ENCODE data around the gene ESR1. TPM values are rescaled to one million over a fixed set of nuclear protein-coding genes. Genes with fewer than 3 reads are reported as not detected.
"Not testable (repeated sequence)": the region's sequence is repeated elsewhere in the genome, so short reads cannot be mapped to it uniquely, and the experiment has no call there.

ESR1 gene
- total RNA-seq, 1 donor from 2014 or later = not detected

DNA sequence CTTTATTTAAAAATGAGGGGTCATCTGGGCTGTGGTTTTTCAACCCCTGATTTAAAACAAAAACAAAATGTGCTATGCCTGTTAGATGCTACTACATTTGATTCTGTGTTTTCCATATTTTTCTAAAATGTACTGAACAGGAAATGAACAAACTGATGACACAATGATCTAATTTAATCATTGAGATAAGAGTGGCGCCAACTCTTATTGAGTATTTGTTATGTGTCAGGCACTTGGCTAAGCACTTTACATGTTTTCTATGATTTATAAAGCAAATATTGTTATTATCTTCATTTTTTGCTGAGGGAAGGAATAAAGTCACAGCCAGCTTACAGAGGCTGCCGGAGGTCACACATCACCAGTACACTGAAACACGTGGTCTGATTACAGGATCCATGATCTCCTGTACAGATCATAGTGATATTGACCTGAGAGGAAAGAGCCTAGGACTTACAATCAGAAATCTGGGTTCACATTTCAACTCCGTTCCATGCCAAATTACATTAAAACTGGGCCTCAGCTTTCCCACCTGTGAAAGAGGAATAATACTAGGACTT lies 166.7 kb downstream of the ESR1 start:
- no peak for DNase-seq (ENCODE audit: low spot score, unreplicated experiment)
- Mint-ChIP-seq H3K4me3 (ENCODE audit: low read depth) (no peak overlapping the region), H3K27me3 (peaks cover 33% of the 10 kb centered on the region), H3K9me3 (ENCODE audit: low read depth) (no peaks in the 10 kb centered on the region), H3K36me3 (ENCODE audit: insufficient read depth) (no peaks in the 10 kb centered on the region), H3K4me1 (ENCODE audit: low read depth) (no peaks in the 10 kb centered on the region), H3K27ac (no peak overlapping the region)
- TF ChIP-seq, protein P1, sequence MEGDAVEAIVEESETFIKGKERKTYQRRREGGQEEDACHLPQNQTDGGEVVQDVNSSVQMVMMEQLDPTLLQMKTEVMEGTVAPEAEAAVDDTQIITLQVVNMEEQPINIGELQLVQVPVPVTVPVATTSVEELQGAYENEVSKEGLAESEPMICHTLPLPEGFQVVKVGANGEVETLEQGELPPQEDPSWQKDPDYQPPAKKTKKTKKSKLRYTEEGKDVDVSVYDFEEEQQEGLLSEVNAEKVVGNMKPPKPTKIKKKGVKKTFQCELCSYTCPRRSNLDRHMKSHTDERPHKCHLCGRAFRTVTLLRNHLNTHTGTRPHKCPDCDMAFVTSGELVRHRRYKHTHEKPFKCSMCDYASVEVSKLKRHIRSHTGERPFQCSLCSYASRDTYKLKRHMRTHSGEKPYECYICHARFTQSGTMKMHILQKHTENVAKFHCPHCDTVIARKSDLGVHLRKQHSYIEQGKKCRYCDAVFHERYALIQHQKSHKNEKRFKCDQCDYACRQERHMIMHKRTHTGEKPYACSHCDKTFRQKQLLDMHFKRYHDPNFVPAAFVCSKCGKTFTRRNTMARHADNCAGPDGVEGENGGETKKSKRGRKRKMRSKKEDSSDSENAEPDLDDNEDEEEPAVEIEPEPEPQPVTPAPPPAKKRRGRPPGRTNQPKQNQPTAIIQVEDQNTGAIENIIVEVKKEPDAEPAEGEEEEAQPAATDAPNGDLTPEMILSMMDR (IDR thresholded peaks at IDR 0.05; ENCODE audit: unreplicated experiment) = no peak

DNA sequence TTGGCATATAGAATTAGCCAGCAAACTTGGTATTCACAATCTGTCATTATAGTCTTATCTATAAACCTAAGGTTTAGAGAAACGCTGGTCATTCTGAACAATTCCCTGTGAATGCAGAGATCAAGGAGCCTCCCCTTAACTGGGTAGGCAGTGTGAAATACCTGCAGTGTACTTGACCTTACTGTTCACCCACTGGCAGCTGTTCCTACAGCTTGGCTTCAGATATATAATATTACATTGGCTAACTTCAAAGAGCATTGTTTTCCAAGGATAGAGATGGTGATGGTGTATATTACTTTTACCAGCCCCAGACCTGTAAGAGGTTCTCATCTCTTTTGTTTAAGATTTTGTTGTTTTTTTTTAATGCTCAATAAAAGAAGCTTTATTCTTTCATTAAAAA lies 168.3 kb downstream of the ESR1 start:
- no peaks in the 10 kb centered on the region for H3K36me3 Mint-ChIP-seq (ENCODE audit: insufficient read depth)
- no peak overlapping the region for H3K27ac Mint-ChIP-seq
- TF ChIP-seq, protein P1 (IDR thresholded peaks at IDR 0.05; ENCODE audit: unreplicated experiment) = no peak

DNA sequence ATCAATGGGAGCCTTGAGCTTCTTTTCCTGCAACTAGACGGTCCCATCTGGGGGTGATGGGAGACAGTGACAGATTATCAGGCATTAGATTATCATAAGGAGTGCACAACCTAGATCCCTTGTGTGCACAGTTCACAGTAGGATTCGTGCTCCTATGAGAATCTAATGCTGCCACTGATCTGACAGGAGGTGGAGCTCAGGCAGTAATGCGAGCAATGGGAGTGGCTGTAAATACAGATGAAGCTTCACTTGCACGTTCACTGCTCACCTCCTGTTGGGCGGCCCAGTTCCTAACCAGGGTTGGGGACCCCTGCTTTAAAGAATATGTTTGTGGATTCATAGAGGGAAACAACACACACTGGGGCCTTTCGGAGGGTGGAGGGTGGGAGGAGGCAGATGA lies 180.7 kb downstream of the ESR1 start:
- H3K27me3 Mint-ChIP-seq = peaks cover 25% of the 10 kb centered on the region
- not testable (repeated sequence) for H3K9me3 Mint-ChIP-seq (ENCODE audit: low read depth); H3K4me3 Mint-ChIP-seq (ENCODE audit: low read depth); H3K36me3 Mint-ChIP-seq (ENCODE audit: insufficient read depth); DNase-seq (ENCODE audit: low spot score, unreplicated experiment); H3K27ac Mint-ChIP-seq; H3K4me1 Mint-ChIP-seq (ENCODE audit: low read depth)

More for the DNA sequence above, 168.3 kb downstream of the ESR1 start:
- no peak for DNase-seq (ENCODE audit: low spot score, unreplicated experiment)
- Mint-ChIP-seq H3K9me3 (ENCODE audit: low read depth) (no peaks in the 10 kb centered on the region), H3K4me1 (ENCODE audit: low read depth) (no peaks in the 10 kb centered on the region), H3K4me3 (ENCODE audit: low read depth) (no peak overlapping the region), H3K27me3 (peaks cover 31% of the 10 kb centered on the region)

DNA sequence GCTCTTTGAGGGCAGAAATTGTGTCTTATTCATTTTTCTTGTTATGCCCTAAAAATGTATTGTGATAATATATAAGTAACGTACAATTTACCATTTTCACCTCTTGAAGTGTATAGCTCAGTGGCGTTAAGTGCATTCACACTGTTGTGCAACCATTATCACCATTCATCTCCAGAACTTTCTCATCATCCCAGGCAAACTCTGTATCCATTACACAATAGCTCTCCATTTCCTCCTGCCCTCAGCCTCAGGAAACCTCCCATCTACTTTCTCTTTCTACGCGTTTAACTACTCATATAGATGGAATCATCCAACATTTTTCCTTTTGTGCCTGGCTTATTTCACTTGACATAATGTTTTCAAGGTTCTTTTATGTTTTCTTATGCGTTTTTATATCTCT lies 184.6 kb downstream of the ESR1 start:
- no peaks in the 10 kb centered on the region for H3K9me3 Mint-ChIP-seq (ENCODE audit: low read depth)
- TF ChIP-seq, protein P1 (IDR thresholded peaks at IDR 0.05; ENCODE audit: unreplicated experiment) = no peak

DNA sequence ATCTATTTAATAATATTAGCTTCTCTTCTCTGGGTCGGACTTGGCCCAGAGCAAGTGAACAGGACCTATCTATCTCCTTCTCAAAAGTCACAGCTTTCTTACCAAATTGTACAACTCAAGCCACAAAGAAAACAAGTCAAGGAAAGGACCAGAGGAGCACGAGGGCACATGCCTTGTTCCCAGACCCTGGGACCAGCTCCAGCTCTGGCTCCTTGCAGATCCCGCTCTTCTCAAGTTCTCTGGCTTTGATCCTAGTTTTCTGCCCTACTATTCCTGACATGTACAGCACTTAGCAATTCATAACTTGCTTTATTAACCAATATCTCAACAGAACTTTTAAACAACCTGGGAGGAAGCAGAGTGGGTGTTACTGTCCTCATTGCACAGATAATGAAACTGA lies 185.9 kb downstream of the ESR1 start:
- Mint-ChIP-seq H3K9me3 (ENCODE audit: low read depth) (no peaks in the 10 kb centered on the region), H3K4me3 (ENCODE audit: low read depth) (no peak overlapping the region), H3K36me3 (ENCODE audit: insufficient read depth) (no peaks in the 10 kb centered on the region), H3K4me1 (ENCODE audit: low read depth) (no peaks in the 10 kb centered on the region), H3K27me3 (peaks cover 20% of the 10 kb centered on the region), H3K27ac (no peak overlapping the region)
- DNase-seq (ENCODE audit: low spot score, unreplicated experiment) = no peak
- TF ChIP-seq, protein P1 (IDR thresholded peaks at IDR 0.05; ENCODE audit: unreplicated experiment) = no peak

More for the DNA sequence above, 184.6 kb downstream of the ESR1 start:
- peaks cover 20% of the 10 kb centered on the region for H3K27me3 Mint-ChIP-seq
- H3K27ac Mint-ChIP-seq = no peak overlapping the region
- H3K36me3 Mint-ChIP-seq (ENCODE audit: insufficient read depth) = no peaks in the 10 kb centered on the region
- H3K4me1 Mint-ChIP-seq (ENCODE audit: low read depth) = no peaks in the 10 kb centered on the region
- DNase-seq (ENCODE audit: low spot score, unreplicated experiment) = no peak
- no peak overlapping the region for H3K4me3 Mint-ChIP-seq (ENCODE audit: low read depth)

DNA sequence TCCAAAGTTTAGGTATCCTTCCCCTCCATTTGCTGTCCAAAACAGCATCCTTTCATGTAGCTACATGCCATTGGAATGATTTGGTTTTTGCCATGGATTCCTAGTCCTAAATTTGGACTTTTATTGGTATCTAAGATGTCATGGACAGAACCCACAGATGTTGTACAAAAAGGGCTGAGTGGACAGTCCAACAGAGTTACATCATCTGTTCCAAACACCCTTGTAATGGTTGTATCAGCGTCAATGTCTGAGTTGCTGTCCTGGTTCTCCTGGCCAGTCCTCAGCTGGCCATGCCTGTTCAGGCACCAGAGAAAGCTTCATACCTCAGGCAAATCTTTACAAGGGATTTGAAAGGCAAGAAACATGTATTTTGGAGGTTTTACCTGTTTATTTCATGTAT lies 191.3 kb downstream of the ESR1 start:
- no peak for DNase-seq (ENCODE audit: low spot score, unreplicated experiment)
- TF ChIP-seq, protein P1 (IDR thresholded peaks at IDR 0.05; ENCODE audit: unreplicated experiment) = no peak
- Mint-ChIP-seq H3K4me3 (ENCODE audit: low read depth) (no peak overlapping the region), H3K27me3 (peaks cover 3% of the 10 kb centered on the region), H3K36me3 (ENCODE audit: insufficient read depth) (no peaks in the 10 kb centered on the region), H3K9me3 (ENCODE audit: low read depth) (no peaks in the 10 kb centered on the region), H3K4me1 (ENCODE audit: low read depth) (no peaks in the 10 kb centered on the region), H3K27ac (no peak overlapping the region)
